GM21528 (cell line): Measurements from ENCODE around the gene KLC4.
"Not testable (repeated sequence)": the region's sequence is repeated elsewhere in the genome, so short reads cannot be mapped to it uniquely, and the experiment has no call there.

Experiments used
- ATAC-seq: cut with Tn5 transposase; IDR thresholded peaks from one replicate; pipeline ENCODE4 v1.9.1; 2021; ENCODE audit warnings: mild to moderate bottlenecking, moderate library complexity; ENCODE audit not compliant: unreplicated experiment, low FRiP score

The KLC4 gene

GRCh38 chr6:43060755-43061633, 1.6 kb downstream of the KLC4 start:
- no peak for ATAC-seq

GRCh38 chr6:43061861-43062260, 2.4 kb downstream of the KLC4 start:
- ATAC-seq: no peak

- no peak for ATAC-seq
Measured at GRCh38 chr6:43062818-43063217, 3.4 kb downstream of the KLC4 start.

GRCh38 chr6:43070028-43070632, 10.7 kb downstream of the KLC4 start:
- no peak for ATAC-seq

GRCh38 chr6:43074847-43075669, 15.6 kb downstream of the KLC4 start:
- no peak for ATAC-seq

GRCh38 chr6:43075670-43076463, 16.4 kb downstream of the KLC4 start, which contains the start of gene PTK7:
Gene PTK7, plus strand, starts transcription at chr6:43076314. Its CDS starts 175 bp downstream, at chr6:43076489.
- ATAC-seq: no peak

- ATAC-seq: no peak
Measured at GRCh38 chr6:43076464-43077332, 17.3 kb downstream of the KLC4 start.

GRCh38 chr6:43077333-43077809, 17.9 kb downstream of the KLC4 start:
- no peak for ATAC-seq

- ATAC-seq: no peak
Measured at GRCh38 chr6:43077981-43078511, 18.6 kb downstream of the KLC4 start.

- ATAC-seq: no peak
Measured at GRCh38 chr6:43078691-43079090, 19.3 kb downstream of the KLC4 start.

GRCh38 chr6:43081043-43081442, 21.6 kb downstream of the KLC4 start:
- ATAC-seq: no peak

- ATAC-seq: not testable (repeated sequence)
Measured at GRCh38 chr6:43081922-43082321, 22.5 kb downstream of the KLC4 start.

- ATAC-seq: no peak
Measured at GRCh38 chr6:43082806-43083655, 23.6 kb downstream of the KLC4 start.

- ATAC-seq: no peak
Measured at GRCh38 chr6:43086022-43086658, 26.7 kb downstream of the KLC4 start.

- ATAC-seq: no peak
Measured at GRCh38 chr6:43088654-43089056, 29.2 kb downstream of the KLC4 start.

GRCh38 chr6:43089467-43089866, 30.0 kb downstream of the KLC4 start:
- ATAC-seq: no peak

GRCh38 chr6:43089874-43090558, 30.6 kb downstream of the KLC4 start:
- ATAC-seq: no peak
